ENCODE measurements around the gene TRPV6.

Gene TRPV6

GRCh38 chr7:142885311-142886230 lies at the start of gene TRPV6:
TSS of gene TRPV6 (minus strand) at chr7:142885745.
- no peak for DNase-seq

DNA sequence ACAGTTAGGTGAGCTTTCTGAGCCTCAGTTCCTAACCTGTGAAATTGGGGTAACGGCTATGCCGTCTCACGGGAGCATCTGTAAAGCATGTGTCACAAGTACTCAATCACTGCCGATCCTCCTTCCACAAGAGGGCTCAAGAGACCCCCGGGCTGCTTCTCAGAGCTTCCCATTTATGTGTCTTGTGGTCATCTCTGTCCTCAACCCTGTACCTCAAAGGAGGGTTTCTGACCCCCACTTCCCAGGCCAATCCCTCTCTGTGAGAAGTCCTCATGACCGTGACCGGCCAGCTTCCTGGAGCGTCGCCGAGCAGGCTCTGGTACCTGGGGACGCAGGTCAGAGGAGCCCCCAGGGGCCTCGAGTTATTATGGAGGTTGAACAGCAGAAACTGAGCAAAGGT lies 48.5 kb upstream of the TRPV6 start:
- DNase-seq = no peak

GRCh38 chr7:142933624-142934023 lies 48.1 kb upstream of the TRPV6 start, which contains the start of gene TRPV5:
TSS of gene TRPV5 (minus strand) at chr7:142933746. CDS start at chr7:142933459, 287 bp downstream.
- DNase-seq = no peak

- DNase-seq = no peak
These were observed 47.5 kb upstream of the TRPV6 start for GRCh38 chr7:142933092-142933475.

- DNase-seq = no peak
These were observed 47.0 kb upstream of the TRPV6 start for GRCh38 chr7:142932386-142933091.

DNA sequence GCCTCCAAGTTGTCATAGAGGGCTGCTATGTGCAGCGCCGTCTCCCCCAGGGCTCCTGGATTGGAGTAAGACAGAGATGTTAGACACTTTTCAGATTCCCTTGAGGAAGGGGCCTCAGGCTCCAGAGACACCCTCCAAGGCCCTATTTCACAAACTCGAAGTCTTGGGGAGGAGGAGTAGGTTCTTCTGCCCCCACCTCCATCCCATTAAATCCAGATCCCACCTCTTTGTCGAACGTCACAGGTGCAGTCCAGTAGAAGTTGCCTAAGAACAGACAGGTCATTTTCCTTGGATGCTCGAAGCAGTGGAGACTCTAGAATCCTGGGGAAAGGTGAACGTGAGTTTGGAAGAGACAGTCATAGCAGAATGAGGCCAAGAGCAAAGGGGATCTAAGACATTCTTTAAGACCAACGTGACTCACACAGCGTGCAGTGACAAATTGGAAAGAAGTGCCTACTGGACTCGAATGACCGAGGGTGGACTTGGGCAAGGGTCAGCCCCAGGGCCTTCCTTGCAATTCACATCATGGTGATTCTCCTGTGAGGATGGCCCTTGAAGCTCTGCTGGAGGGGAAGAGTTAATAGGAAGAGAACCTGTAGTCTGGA lies 44.7 kb upstream of the TRPV6 start:
- DNase-seq = no peak

- no peak for DNase-seq
These were observed 42.4 kb upstream of the TRPV6 start for GRCh38 chr7:142927949-142928348.

DNA sequence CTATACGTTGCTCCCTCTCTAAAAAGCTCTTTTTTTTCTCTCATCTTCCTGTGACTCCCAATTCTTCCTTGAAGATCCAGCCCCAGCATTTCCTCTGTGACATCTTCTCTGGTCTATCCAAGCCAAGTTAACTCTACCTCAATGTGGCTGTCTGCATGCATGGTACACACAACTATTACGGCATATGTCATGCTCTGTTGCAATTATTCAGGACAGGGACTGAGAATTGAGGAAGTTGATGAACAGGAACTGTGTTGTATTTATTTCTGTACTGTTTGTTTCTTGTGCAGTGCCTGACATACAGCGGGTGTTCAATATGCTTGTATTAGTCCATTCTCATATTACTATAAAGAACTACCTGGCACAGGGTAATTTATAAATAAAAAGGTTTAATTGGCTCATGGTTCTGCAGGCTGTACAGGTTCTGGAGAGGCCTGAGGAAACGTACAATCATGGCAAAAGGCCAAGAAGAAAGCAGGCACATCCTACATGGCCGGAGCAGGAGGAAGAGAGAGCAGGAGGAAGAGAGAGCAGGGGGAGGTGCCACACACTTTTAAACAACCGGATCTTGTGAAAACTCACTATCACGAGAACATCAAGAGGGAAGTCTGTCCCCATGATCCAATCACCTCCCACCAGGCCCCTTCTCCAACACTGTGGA lies 41.7 kb upstream of the TRPV6 start:
- no peak for DNase-seq

DNA sequence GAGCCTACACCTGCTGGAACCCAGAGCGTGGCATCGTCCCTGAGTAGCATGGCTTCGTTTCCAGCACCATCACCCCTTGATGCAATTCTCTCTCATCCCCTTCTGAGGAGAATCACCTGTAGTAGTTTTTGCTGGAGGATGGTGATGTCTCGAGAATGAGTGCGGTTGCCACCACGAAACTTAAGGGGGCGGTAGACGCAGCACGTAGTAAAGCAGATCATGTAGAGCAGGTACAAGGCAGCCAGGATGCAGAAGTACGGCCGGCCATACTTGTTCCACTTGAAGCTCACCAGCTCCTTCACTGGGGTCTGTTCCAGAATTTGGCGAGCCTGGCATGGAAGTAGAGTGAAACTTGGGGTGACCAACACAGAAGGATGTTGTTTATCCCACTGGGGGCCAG lies 39.9 kb upstream of the TRPV6 start:
- DNase-seq = no peak

- DNase-seq = no peak
These were observed 37.8 kb upstream of the TRPV6 start for GRCh38 chr7:142923391-142923790.

GRCh38 chr7:142919656-142920055 lies 34.1 kb upstream of the TRPV6 start:
- no peak for DNase-seq

- DNase-seq = no peak
These were observed 33.4 kb upstream of the TRPV6 start for GRCh38 chr7:142918901-142919300.

DNA sequence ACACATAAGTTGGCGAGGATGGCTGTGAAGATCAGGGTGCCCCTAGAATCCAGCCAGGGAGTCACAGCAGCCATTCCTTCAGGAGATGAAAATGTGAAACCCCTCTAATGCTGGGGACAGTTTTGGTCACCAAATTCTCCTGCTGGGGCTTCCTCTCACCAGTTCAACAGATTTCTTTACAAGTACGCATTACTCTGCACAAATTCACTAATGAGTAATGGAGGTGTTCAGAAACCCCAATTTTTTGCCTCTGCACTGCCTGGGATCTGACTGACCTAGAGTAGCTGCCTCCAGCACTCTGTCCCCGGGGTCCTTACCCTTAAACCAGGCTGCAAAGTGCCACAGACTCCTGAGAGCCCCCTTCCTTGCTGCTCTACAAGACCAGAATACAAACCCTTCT lies 31.9 kb upstream of the TRPV6 start:
- no peak for DNase-seq

DNA sequence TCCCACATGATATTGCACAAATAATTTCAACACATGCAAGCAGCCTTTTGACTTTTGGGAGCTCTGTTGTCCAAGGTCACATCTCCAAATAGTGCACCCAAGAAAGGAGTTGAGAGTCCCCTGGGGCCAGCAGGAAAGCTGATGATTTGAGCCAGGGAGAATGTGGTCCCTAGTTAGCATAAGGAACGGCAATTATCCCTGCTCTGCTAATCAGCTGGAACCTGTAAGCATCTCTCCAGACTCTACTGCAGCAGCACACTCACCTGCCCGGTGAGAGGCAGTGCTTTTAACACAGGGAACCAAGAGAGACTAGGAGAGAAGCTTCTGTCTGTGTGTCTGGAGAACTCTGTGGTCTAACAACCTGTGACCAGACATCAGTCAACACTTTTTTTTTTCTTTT lies 31.0 kb upstream of the TRPV6 start:
- no peak for DNase-seq

- DNase-seq = no peak
These were observed 29.8 kb upstream of the TRPV6 start for GRCh38 chr7:142915315-142915714.

GRCh38 chr7:142914121-142914520 lies 28.6 kb upstream of the TRPV6 start:
- DNase-seq = no peak

DNA sequence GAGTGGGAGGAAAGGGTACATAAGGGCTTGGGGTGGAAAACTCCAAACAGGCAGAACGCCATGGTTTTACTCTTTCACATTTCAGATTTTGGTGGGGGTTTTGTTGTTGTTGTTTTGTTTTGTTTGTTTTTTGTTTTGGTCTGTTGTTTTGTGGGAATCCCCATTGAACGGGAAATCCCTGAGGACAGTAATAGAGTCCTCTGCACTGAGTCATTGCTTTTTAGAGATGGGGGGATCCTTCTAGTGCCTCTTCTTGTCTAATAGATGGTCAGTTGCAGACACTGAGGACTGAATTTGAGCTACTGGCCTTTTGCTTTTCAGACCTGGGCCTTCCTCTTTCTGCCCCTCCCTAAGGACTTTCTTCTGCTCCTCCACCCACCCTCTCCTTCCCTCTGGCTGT lies 28.0 kb upstream of the TRPV6 start:
- no peak for DNase-seq

GRCh38 chr7:142913051-142913450 lies 27.5 kb upstream of the TRPV6 start:
- no peak for DNase-seq

GRCh38 chr7:142910481-142910880 lies 24.9 kb upstream of the TRPV6 start:
- no peak for DNase-seq

GRCh38 chr7:142910031-142910433 lies 24.5 kb upstream of the TRPV6 start:
- no peak for DNase-seq

Data from amygdala (tissue), 56 donors.